T-helper 2 cell treated with Interferon-gamma antibody and Interleukin-4, amounts not matched to agents 5 μg/mL and 100 μg/mL, for 36 hours (primary cell): Measurements from ENCODE around the gene SCAP.

Source experiments
- DNase-seq: peaks from one replicate; pipeline ENCODE4 v3.0.0; 2021; ENCODE audit warnings: low spot score
- H3K27ac Mint-ChIP-seq: one replicate; pipeline ENCODE4 v1.8.0; 2021; ENCODE audit warnings: mild to moderate bottlenecking, mixed read lengths
- H3K27me3 Mint-ChIP-seq: one replicate; pipeline ENCODE4 v1.8.0; 2021; ENCODE audit warnings: low read depth, mixed read lengths
- H3K36me3 Mint-ChIP-seq: one replicate; pipeline ENCODE4 v1.8.0; 2021; ENCODE audit warnings: low read depth, mixed read lengths
- H3K4me1 Mint-ChIP-seq: one replicate; pipeline ENCODE4 v1.8.0; 2021; ENCODE audit warnings: low read depth, mixed read lengths
- H3K4me3 Mint-ChIP-seq: one replicate; pipeline ENCODE4 v1.8.0; 2022; ENCODE audit warnings: mild to moderate bottlenecking, moderate library complexity, mixed read lengths
- H3K9me3 Mint-ChIP-seq: one replicate; pipeline ENCODE4 v1.8.0; 2021; ENCODE audit warnings: mixed read lengths

The SCAP gene

DNA sequence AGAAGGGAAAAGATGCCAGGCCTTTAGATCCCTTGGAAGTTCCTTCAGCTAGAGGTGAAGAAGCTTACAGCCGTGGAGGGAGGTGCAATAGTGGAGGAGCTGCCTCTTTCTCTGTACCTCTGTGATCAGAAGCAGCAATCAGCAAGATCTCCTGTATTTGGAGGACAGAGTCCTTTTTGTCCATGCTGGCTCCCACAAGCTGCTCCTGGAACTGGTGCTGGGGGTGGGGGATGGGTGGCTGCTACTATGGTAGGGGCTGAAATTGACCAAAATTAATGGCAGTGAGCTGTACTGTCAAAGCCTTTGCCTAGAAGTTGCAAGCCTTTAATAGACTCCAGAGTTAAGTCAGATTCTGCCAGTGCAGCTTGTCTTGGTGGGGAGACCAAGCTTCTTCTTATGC, 76.7 kb downstream of the SCAP start:
- Mint-ChIP-seq H3K27ac (no peak overlapping the region), H3K4me1 (peaks cover 7% of the 10 kb centered on the region), H3K9me3 (no peaks in the 10 kb centered on the region), H3K36me3 (peaks cover 15% of the 10 kb centered on the region), H3K4me3 (no peak overlapping the region), H3K27me3 (no peaks in the 10 kb centered on the region)
- DNase-seq = no peak

DNA sequence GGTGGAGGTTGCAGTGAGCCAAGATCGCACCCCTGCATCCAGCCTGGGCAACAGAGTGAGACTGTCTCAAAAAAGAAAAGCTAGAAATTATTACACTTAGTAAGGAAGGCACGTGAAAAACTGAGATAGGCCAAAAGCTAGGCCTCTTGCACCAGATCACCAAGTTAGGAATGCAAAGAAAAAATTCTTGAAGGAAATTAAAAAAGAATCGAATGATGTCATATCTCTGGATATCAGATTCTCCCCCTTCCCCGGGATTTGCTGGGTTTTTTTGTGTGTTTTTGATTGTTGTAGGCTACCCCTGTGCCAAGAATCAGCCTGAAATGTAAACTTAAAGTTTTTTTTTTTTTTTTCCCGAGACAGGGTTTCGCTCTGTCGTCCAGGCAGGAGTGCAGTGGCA, 77.5 kb downstream of the SCAP start:
- DNase-seq = no peak
- no peak overlapping the region for H3K27ac Mint-ChIP-seq

DNA sequence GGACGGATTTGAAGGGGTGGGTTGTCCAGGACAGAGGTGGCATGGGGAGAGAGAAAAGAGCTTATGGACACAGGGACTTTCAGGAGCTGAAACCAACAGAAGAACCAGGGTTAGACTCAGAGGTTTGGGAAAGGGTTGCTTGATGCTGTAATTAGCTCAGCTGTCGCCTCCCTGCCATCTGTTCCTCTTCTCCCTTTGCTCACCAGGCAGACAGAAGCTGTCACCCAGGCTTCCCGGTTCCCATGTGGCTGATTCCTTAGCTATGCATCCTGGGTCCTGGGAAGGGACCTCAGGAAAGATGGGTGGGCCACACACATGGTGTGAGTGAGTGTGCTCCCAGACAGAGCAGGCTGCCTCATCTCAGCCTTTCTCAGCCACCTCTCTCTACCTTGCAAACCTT, 80.9 kb downstream of the SCAP start:
- no peak overlapping the region for H3K27ac Mint-ChIP-seq
- no peak for DNase-seq
- H3K27me3 Mint-ChIP-seq = no peaks in the 10 kb centered on the region
- peaks cover 19% of the 10 kb centered on the region for H3K36me3 Mint-ChIP-seq
- H3K4me3 Mint-ChIP-seq = no peak overlapping the region
- peaks cover 11% of the 10 kb centered on the region for H3K4me1 Mint-ChIP-seq
- no peaks in the 10 kb centered on the region for H3K9me3 Mint-ChIP-seq

More for the DNA sequence above, 77.5 kb downstream of the SCAP start:
- Mint-ChIP-seq H3K4me1 (peaks cover 8% of the 10 kb centered on the region), H3K4me3 (no peak overlapping the region), H3K36me3 (peaks cover 17% of the 10 kb centered on the region), H3K27me3 (no peaks in the 10 kb centered on the region), H3K9me3 (no peaks in the 10 kb centered on the region)

DNA sequence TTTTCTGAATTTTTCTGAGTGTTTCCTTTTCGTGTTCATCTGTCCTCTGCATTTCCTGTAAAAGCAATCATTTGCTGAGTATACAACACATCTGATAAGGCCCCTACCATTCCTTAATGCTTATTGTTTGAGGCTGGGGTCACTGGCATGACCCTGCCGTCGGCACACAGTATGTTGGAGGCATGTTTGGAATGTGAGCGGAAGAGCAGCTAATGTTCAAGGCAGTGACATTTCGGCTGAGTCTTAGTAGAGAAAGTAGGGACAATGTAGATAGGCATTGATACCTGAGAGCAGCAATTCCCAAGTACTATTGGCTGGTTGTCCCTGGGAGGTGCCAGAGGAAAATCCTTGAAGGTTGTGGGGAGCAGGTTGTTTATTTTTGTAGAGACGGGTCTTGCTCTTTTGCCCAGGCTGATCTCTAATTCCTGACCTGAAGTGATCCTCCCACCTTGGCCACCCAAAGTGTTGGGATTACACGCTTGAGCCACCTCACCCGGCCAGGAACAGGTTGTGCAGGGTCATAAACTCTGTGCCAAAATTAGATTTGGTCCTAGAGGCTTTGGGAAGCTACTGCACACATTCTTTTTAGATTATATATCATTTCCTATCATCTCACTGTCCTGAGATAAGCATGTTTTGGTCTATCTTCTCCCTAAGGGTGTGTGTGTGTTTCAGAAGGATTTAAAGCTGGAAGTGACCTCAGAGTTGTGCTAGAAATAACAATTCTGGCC, 81.4 kb downstream of the SCAP start:
- H3K27ac Mint-ChIP-seq = peak overlapping the region; percentile 1
- no peaks in the 10 kb centered on the region for H3K27me3 Mint-ChIP-seq
- no peak overlapping the region for H3K4me3 Mint-ChIP-seq
- H3K4me1 Mint-ChIP-seq = peaks cover 11% of the 10 kb centered on the region
- no peak for DNase-seq
- peaks cover 17% of the 10 kb centered on the region for H3K36me3 Mint-ChIP-seq
- H3K9me3 Mint-ChIP-seq = no peaks in the 10 kb centered on the region

DNA sequence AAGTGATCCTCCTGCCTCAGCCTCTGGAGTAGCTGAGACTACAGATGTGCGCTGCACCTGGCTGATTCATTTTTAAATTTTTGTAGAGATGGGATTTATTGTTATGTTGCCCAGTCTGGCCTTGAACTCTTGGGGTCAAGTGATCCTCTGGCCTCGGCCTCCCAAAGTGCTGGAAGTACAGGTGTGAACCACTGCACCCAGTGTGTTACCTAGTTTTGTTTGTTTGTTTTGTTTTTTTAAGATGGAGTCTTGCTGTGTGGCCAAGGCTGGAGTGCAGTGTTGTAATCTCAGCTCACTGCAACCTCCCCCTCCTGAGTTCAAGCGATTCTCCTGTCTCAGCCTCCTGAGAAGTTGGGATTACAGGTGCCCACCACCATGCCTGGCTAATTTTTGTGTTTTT, 82.8 kb downstream of the SCAP start:
- no peak for DNase-seq
- Mint-ChIP-seq H3K4me3 (no peak overlapping the region), H3K27me3 (no peaks in the 10 kb centered on the region), H3K4me1 (peaks cover 11% of the 10 kb centered on the region), H3K36me3 (peaks cover 15% of the 10 kb centered on the region), H3K9me3 (no peaks in the 10 kb centered on the region), H3K27ac (no peak overlapping the region)

DNA sequence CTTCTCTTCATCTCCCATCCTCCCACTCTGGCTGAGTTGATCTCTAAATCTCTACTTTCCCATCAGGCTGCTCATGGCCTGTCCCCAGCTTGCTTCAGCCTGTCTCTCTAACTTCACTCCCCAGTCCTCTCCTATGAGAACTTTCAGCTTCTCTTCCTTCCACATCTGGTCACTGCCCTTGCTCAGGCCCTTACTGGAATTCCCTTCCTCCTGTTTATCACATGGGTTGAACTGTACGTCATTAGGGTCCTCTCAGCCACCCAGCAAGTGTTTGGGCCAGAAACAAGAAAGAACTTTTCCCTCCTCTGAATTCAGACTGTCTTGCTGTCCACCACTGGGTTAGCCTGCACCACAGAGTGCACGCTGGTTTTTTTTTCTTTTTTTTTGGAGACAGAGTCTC, 89.9 kb downstream of the SCAP start:
- Mint-ChIP-seq H3K27me3 (no peaks in the 10 kb centered on the region), H3K9me3 (no peaks in the 10 kb centered on the region), H3K36me3 (peaks cover 17% of the 10 kb centered on the region), H3K4me3 (no peak overlapping the region), H3K27ac (no peak overlapping the region), H3K4me1 (peaks cover 18% of the 10 kb centered on the region)
- DNase-seq = no peak

DNA sequence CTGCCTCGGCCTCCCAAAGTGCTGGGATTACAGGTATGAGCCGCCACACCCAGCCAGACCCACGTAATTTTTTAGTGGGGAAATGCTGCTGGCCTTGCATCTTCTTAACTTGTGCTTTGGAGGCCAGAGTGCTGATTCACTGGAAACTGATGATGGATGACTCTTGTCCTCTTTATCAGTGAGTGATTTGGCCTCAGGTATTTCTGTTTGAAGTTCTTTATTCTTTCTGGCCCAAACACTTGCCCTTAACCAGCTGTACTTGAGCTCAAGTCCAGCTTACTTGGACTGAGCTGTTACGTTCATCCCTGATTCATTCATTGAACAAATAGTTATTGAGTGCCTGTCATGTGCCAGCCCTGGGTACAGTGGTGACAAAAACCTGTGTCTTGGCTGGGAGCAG, 90.7 kb downstream of the SCAP start:
- Mint-ChIP-seq H3K9me3 (no peaks in the 10 kb centered on the region), H3K36me3 (peaks cover 19% of the 10 kb centered on the region), H3K27ac (no peak overlapping the region), H3K27me3 (no peaks in the 10 kb centered on the region), H3K4me1 (peaks cover 19% of the 10 kb centered on the region), H3K4me3 (no peak overlapping the region)
- no peak for DNase-seq

DNA sequence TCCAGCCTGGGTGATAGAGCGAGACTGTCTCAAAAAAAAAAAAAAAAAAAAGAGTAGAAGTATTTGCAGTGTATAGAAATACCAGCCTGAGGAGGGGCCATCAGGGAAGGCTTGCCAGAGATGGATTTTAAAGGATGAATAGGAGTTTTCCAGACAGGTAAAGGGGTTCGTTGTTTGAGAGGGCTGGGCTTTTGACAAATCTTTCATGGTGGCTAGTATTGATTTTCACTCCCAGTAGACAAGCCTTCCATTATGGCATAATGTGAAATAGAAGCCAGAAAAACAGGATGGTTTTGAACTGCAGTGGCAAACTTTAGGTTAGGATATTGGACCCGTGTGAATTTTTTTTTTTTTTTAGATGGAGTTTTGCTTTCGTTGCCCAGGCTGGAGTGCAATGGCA, 91.3 kb downstream of the SCAP start:
- DNase-seq = no peak
- H3K4me1 Mint-ChIP-seq = peaks cover 24% of the 10 kb centered on the region
- no peaks in the 10 kb centered on the region for H3K9me3 Mint-ChIP-seq
- no peaks in the 10 kb centered on the region for H3K27me3 Mint-ChIP-seq
- H3K36me3 Mint-ChIP-seq = peaks cover 19% of the 10 kb centered on the region
- no peak overlapping the region for H3K27ac Mint-ChIP-seq
- no peak overlapping the region for H3K4me3 Mint-ChIP-seq

DNA sequence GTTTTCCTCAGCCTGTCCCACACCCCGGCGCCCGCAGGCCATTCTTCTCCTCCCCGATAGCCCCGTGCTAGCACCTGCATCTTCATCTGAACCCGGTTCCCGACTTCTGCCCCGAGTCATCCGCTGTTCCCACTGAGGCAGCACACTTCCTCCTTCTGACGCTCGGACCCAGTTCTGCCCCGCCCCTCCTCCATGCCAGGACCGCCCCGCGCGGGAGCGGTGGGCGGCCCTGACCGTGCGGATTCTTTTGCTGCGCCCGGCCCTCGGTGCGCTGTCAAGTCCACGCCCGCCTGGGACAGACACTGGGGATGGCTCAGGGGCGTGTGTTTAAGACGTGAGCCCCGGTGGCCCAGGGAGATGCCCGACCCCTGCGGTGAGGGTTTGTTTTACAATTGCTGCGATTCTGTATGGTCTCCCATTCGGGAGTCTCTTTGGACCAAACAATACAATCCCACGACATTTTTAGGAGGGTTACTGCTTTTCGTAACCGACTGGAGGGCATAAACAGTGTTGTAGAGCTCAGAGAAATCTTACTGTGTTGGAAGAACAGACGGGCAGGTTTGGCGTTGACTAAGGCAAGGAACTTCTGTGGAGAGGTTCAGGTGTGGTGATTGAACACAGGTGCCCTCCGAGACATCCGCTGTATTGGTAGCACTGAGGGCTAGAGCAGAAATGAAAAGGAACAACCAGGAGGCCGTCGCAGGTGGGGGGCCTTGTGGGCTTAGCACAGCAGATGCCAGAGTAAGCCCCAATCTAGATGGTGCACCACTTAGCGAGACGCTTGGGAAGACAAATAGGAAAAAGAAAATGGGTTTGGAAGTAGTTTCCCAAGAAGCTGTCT, 94.2 kb downstream of the SCAP start:
- Mint-ChIP-seq H3K4me3 (peak overlapping the region; percentile 99), H3K27me3 (no peaks in the 10 kb centered on the region), H3K36me3 (peaks cover 13% of the 10 kb centered on the region), H3K27ac (peak overlapping the region; percentile 100), H3K9me3 (no peaks in the 10 kb centered on the region), H3K4me1 (peaks cover 26% of the 10 kb centered on the region)
- DNase-seq = peak; percentile 87

DNA sequence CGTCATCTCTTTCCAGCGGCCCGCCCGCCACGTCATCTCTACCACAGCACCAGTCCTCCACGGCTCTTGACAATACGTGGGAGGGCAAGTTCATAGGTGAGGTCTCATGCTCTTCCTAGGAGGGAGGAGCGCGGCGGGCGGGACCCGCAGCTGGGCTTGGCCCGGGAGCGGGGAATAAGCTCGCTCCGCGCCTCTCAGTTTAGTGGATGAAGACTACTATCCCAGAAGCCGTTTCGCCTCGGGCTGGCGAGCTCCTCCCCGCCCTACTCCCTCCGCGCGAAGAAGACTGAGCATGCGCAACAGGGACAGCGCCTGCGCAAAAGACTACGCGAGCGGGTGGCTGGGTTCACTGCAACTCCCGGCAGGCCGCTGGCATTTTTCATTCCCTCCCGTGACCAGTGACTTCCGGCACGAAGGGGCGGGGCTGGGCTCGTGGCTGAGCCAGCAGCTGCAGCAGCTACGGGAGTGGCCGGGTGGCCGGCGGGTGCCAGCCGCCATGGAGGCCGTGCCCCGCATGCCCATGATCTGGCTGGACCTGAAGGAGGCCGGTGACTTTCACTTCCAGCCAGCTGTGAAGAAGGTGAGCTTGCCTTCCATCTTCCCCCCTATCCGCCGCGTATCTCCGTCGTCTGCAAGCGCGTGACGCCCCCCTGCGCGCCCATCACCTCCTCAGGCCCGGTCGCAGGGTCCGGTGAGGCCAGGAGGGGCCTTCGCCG, 95.0 kb downstream of the SCAP start, which contains the start of gene PTPN23:
PTPN23 (plus strand) TSS at position 421 of the 716 bp plus-strand sequence; CDS start at position 497, 76 bp downstream.
- DNase-seq = peak; percentile 99
- H3K27ac Mint-ChIP-seq = peak within 1 kb of the TSS; percentile 100
- peaks cover 26% of the 10 kb centered on the region for H3K4me1 Mint-ChIP-seq
- peak within 1 kb of the TSS; percentile 99 for H3K4me3 Mint-ChIP-seq
- H3K27me3 Mint-ChIP-seq = no peaks in the 10 kb centered on the region
- peaks cover 12% of the 10 kb centered on the region for H3K36me3 Mint-ChIP-seq
- H3K9me3 Mint-ChIP-seq = no peaks in the 10 kb centered on the region

DNA sequence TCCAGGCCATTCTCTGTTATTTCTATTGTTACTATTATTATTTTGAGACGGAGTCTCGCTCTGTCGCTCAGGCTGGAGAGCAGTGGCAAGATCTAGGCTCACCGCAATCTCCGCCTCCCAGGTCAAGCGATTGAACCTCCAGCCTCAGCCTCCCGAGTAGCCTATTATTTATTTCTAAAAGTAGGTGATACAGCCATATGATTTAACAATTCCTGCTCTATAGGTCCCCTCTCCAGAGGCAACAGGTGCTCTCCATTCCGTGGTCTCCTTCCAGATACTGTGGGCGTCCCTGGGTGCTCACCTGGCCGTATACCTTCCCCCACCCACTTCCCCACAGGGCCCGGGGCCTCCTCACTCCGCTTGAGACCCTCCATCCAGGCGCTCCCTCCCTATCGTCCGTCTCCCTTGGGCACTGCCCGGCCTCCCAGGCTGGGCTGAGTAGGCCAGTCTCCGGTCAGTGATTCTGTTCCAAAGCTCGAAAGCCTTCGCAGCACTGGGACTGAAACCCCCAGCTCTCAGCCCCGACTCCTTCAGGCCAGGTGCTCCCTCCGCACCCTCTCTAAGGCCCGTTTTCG, 95.6 kb downstream of the SCAP start:
- no peak for DNase-seq
- Mint-ChIP-seq H3K9me3 (no peaks in the 10 kb centered on the region), H3K27me3 (no peaks in the 10 kb centered on the region), H3K27ac (peak overlapping the region; percentile 100), H3K36me3 (peaks cover 9% of the 10 kb centered on the region), H3K4me1 (peaks cover 24% of the 10 kb centered on the region), H3K4me3 (peak overlapping the region; percentile 99)

DNA sequence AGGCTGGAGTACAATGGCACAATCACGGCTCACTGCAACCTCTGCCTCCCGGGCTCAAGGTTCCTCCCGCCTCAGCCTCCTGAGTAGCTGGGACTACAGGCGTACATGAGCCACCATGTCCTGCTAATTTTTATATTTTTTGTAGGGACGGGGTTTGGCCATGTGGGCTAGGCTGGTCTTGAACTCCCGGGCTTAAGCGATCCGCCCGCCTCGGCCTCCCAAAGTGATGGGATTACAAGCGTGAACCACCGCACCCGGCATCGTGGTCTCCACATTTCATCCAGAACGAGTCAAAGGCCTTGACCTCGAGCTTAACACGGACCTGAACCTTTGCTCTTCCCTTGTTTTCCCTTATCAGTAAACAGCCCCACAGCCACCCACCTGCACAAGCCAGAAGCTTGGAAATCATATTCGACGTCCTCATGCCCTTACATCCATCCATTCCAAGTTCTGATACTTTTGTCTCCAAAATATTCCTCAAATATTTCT, 96.3 kb downstream of the SCAP start:
- Mint-ChIP-seq H3K27me3 (no peaks in the 10 kb centered on the region), H3K9me3 (no peaks in the 10 kb centered on the region), H3K4me1 (peaks cover 21% of the 10 kb centered on the region)

DNA sequence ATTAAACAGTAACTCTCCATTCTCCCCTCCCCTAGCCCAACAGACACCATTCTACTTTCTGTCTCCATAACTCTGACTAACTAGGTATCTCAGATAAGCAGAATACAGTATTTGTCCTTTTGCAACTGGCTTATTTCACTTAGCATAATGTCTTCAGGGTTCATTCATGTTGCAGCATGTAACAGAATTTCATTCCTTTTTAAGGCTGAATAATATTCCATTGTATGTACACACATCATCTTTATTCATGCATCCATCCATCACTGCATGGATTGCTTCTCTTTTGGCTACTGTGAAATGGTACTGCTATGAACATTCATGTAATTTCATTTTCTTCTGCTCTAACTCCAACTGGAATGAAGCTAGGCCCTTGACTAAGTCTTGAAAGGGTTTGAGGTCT, 96.9 kb downstream of the SCAP start:
- Mint-ChIP-seq H3K9me3 (no peaks in the 10 kb centered on the region), H3K4me3 (peak overlapping the region; percentile 99), H3K4me1 (peaks cover 21% of the 10 kb centered on the region), H3K36me3 (peaks cover 7% of the 10 kb centered on the region), H3K27me3 (no peaks in the 10 kb centered on the region), H3K27ac (peak overlapping the region; percentile 17)
- DNase-seq = no peak

More for the DNA sequence above, 96.3 kb downstream of the SCAP start:
- H3K4me3 Mint-ChIP-seq = peak overlapping the region; percentile 99
- H3K36me3 Mint-ChIP-seq = peaks cover 7% of the 10 kb centered on the region
- DNase-seq = no peak
- peak overlapping the region; percentile 100 for H3K27ac Mint-ChIP-seq
